GM19372 (cell line): ENCODE results near the gene OR6S1.

Source experiments
- ATAC-seq: cut with Tn5 transposase; IDR thresholded peaks from one replicate; pipeline ENCODE4 v1.9.1; 2021; ENCODE audit warnings: mild to moderate bottlenecking, low read depth, moderate library complexity; ENCODE audit not compliant: unreplicated experiment

Gene OR6S1

GRCh38 chr14:20641591-20641990, at the start of gene OR6S1:
TSS of gene OR6S1 (minus strand) at chr14:20641691. CDS start at chr14:20641691, 0 bp downstream.
- no peak for ATAC-seq

GRCh38 chr14:20690848-20691640, 49.6 kb upstream of the OR6S1 start:
- ATAC-seq = no peak

- ATAC-seq = no peak
Measured at GRCh38 chr14:20688167-20688839, 46.8 kb upstream of the OR6S1 start, which contains the start of gene ANG. TSS of gene ANG (plus strand) at chr14:20688764. CDS start at chr14:20693565, 4,801 bp downstream.

- no peak for ATAC-seq
Measured at GRCh38 chr14:20687362-20688166, 46.1 kb upstream of the OR6S1 start.

GRCh38 chr14:20686386-20687143, 45.1 kb upstream of the OR6S1 start:
- no peak for ATAC-seq

- ATAC-seq = no peak
Measured at GRCh38 chr14:20684662-20685456, 43.4 kb upstream of the OR6S1 start.

- ATAC-seq = peak; percentile 29
Measured at GRCh38 chr14:20683891-20684661, 42.6 kb upstream of the OR6S1 start, which contains the start of gene RNASE4. TSS of gene RNASE4 (plus strand) at chr14:20684560. CDS start at chr14:20699372, 14,812 bp downstream.

- peak; percentile 9 for ATAC-seq
Measured at GRCh38 chr14:20683125-20683890, 41.8 kb upstream of the OR6S1 start.

GRCh38 chr14:20682435-20683124, 41.1 kb upstream of the OR6S1 start:
- peak; percentile 40 for ATAC-seq

- no peak for ATAC-seq
Measured at GRCh38 chr14:20682127-20682434, 40.6 kb upstream of the OR6S1 start.

GRCh38 chr14:20681348-20682126, 40.0 kb upstream of the OR6S1 start:
- ATAC-seq = no peak

- ATAC-seq = no peak
Measured at GRCh38 chr14:20680843-20681347, 39.4 kb upstream of the OR6S1 start.

GRCh38 chr14:20680363-20680762, 38.9 kb upstream of the OR6S1 start:
- ATAC-seq = no peak

GRCh38 chr14:20679907-20680306, 38.4 kb upstream of the OR6S1 start:
- ATAC-seq = no peak

- no peak for ATAC-seq
Measured at GRCh38 chr14:20676072-20676471, 34.6 kb upstream of the OR6S1 start.

- no peak for ATAC-seq
Measured at GRCh38 chr14:20675669-20676068, 34.2 kb upstream of the OR6S1 start.
